Measurements from ENCODE around the gene CYP19A1. TPM values are rescaled to one million over a fixed set of nuclear protein-coding genes. Genes with fewer than 3 reads are reported as not detected.

The CYP19A1 gene
- total and polyA plus RNA-seq, 9 of the 15 experiments (the other 6 are each of a cell fraction or from before 2014, with no cell fraction given) = 0.16 to 0.63 (median 0.47) TPM; not detected in 3

DNA sequence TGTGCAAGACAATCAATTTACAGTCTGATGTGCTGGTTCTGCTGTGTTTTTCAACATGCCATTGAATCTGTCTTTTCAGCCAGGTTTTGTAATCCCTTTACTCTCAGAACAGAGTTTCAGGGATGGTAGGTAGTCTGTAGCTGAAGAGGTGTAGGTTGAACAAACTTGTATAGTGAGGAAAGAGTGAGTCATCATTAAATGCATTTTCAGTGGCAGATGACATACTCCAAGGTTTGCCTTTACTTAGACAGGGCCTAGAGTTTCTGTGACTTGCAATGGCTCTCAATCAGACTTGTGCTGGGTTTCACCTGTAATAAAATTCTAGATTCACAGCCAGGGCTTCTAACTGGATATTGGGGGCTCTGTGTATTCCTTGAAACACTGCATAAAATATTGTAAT, 94.6 kb downstream of the CYP19A1 start (continued):
- TF ChIP-seq NR3C1 (CRISPR knock-in tag; IDR thresholded peaks at IDR 0.05) (no peak), L3MBTL2 (IDR thresholded peaks at IDR 0.05) (no peak), KAT7 (CRISPR knock-in tag; IDR thresholded peaks at IDR 0.05; ENCODE audit: borderline replicate concordance) (no peak), RUNX1 (IDR thresholded peaks at IDR 0.05; ENCODE audit: low read depth) (no peak), MAFG (tag; conservative IDR thresholded peaks at IDR 0.05) (peak; percentile 81), ATF3 (IDR thresholded peaks at IDR 0.05) (peak; percentile 89), ATF3 (CRISPR knock-in tag; conservative IDR thresholded peaks at IDR 0.05) (0 out of 2 replicates have a peak, but pooled peaks have one; percentile 25), HDAC3 (IDR thresholded peaks at IDR 0.05; ENCODE audit: borderline replicate concordance, partially characterized antibody) (no peak), RAD21 (CRISPR knock-in tag; conservative IDR thresholded peaks at IDR 0.05 in 1 of 2, IDR thresholded peaks at IDR 0.05 in 1 of 2) (0 out of 4 replicates have a peak, but pooled peaks of 1 of the 2 experiments have one; percentile 12), NCOA2 (IDR thresholded peaks at IDR 0.05; ENCODE audit: partially characterized antibody in 2 of 2) (no peak), YY1 (IDR thresholded peaks at IDR 0.05; ENCODE audit: borderline replicate concordance in 1 of 3, control insufficient read depth in 1 of 3, extremely low read depth in 1 of 3, insufficient read depth in 3 of 3, insufficient read length in 1 of 3, insufficient replicate concordance in 2 of 3, low read depth in 1 of 3, low read length in 2 of 3) (no peak), SP2 (IDR thresholded peaks at IDR 0.05; ENCODE audit: extremely low read depth, low read depth, low read length, poor library complexity, severe bottlenecking) (no peak), BACH1 (tag; IDR thresholded peaks at IDR 0.05) (0 out of 2 replicates have a peak, but pooled peaks have one; percentile 26), CHD1 (IDR thresholded peaks at IDR 0.05; ENCODE audit: low read length) (no peak), GATAD2A (IDR thresholded peaks at IDR 0.05) (no peak), ZNF316 (IDR thresholded peaks at IDR 0.05) (peak; percentile 82), ZNF311 (CRISPR knock-in tag; IDR thresholded peaks at IDR 0.05) (no peak), DEAF1 (CRISPR knock-in tag; IDR thresholded peaks at IDR 0.05) (0 out of 2 replicates have a peak, but pooled peaks have one; percentile 10), ZNF785 (CRISPR knock-in tag; IDR thresholded peaks at IDR 0.05) (no peak), IRF2 (CRISPR knock-in tag; IDR thresholded peaks at IDR 0.05) (no peak)
- TF ChIP-seq, protein P1, sequence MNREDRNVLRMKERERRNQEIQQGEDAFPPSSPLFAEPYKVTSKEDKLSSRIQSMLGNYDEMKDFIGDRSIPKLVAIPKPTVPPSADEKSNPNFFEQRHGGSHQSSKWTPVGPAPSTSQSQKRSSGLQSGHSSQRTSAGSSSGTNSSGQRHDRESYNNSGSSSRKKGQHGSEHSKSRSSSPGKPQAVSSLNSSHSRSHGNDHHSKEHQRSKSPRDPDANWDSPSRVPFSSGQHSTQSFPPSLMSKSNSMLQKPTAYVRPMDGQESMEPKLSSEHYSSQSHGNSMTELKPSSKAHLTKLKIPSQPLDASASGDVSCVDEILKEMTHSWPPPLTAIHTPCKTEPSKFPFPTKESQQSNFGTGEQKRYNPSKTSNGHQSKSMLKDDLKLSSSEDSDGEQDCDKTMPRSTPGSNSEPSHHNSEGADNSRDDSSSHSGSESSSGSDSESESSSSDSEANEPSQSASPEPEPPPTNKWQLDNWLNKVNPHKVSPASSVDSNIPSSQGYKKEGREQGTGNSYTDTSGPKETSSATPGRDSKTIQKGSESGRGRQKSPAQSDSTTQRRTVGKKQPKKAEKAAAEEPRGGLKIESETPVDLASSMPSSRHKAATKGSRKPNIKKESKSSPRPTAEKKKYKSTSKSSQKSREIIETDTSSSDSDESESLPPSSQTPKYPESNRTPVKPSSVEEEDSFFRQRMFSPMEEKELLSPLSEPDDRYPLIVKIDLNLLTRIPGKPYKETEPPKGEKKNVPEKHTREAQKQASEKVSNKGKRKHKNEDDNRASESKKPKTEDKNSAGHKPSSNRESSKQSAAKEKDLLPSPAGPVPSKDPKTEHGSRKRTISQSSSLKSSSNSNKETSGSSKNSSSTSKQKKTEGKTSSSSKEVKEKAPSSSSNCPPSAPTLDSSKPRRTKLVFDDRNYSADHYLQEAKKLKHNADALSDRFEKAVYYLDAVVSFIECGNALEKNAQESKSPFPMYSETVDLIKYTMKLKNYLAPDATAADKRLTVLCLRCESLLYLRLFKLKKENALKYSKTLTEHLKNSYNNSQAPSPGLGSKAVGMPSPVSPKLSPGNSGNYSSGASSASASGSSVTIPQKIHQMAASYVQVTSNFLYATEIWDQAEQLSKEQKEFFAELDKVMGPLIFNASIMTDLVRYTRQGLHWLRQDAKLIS (CRISPR knock-in tag; IDR thresholded peaks at IDR 0.05) = no peak

Data from K562 (cell line).